ENCODE data around the gene PHTF2. TPM values are rescaled to one million over a fixed set of nuclear protein-coding genes. Genes with fewer than 3 reads are reported as not detected.

The PHTF2 gene
- total RNA-seq (10 to 100 TPM; 26.6 to 35.3 TPM), polyA plus RNA-seq (ENCODE audit: insufficient read depth, low read depth, low replicate concordance) (13.9 TPM)
- long read RNA-seq, donor 1, full-length matches to known transcripts, result 5 of 5 reads
- long read RNA-seq, donor 1, partial matches to known transcripts, result 0 of 5 reads
- long read RNA-seq, donor 1, other reads (novel, unspliced or antisense), result 0 of 5 reads
- long read RNA-seq, donor 2, full-length matches to known transcripts, result 6 of 6 reads
- long read RNA-seq, donor 2, partial matches to known transcripts, result 0 of 6 reads
- long read RNA-seq, donor 2, other reads (novel, unspliced or antisense), result 0 of 6 reads

- intact Hi-C loops (cut with DNase I; ENCODE audit: low total_unique reads), result no loop called here
- H3K9me3 ChIP-seq, result no peaks in the 10 kb centered on the region
- WGBS, 2 donors, result 0% methylated on average over 10 to 45 of the region's 61 CpGs
- peak; percentile 19 to 47 (median 26) for TF ChIP-seq CTCF (IDR thresholded peaks at IDR 0.05)
- TF ChIP-seq POLR2A (IDR thresholded peaks at IDR 0.05), result peak; percentile 50
- peak within 1 kb of the TSS; percentile 94 for H3K27ac ChIP-seq
- H3K4me3 ChIP-seq, result peak within 1 kb of the TSS; percentile 90 to 94
- no peaks in the 10 kb centered on the region for H3K27me3 ChIP-seq
- no peaks in the 10 kb centered on the region for H3K36me3 ChIP-seq (ENCODE audit: low read depth, missing control alignments)
- peaks cover 8% of the 10 kb centered on the region for H3K4me1 ChIP-seq
- peak; percentile 100 for DNase-seq
These were observed at the start of gene PHTF2, which contains the start of gene TMEM60 for GRCh38 chr7:77798394-77799077. Gene PHTF2, plus strand, starts transcription at chr7:77798773. Gene TMEM60, minus strand, starts transcription at chr7:77798434. Its CDS starts 4,061 bp downstream, at chr7:77794373.

DNA sequence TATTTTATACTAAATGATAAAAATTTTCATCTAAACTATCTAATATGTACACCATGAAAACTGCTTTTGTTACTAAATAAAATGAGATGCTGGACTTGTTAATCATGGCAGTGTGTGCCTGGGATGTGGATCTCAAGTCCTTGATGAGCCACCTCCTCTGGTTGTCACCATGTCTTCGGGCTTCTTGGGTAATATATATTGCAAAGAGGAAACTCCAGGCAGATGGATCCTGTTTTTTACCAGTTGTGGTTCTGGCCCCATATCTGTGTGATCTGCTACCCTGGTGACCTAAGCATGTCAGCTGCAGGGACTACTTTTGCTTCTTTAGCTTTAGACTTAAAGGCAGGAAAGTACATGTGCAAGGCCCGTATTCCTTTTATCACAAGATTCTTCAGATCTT lies 46.6 kb upstream of the PHTF2 start:
- no peak for DNase-seq
- H3K27ac ChIP-seq, result no peak overlapping the region
- 73 to 90% methylated on average over 2 of the region's 2 CpGs for WGBS, 2 donors
- no peak overlapping the region for H3K4me3 ChIP-seq
- H3K27me3 ChIP-seq, result no peaks in the 10 kb centered on the region
- H3K9me3 ChIP-seq, result no peaks in the 10 kb centered on the region
- H3K36me3 ChIP-seq (ENCODE audit: low read depth, missing control alignments), result no peaks in the 10 kb centered on the region
- H3K4me1 ChIP-seq, result no peaks in the 10 kb centered on the region
- TF ChIP-seq CTCF (IDR thresholded peaks at IDR 0.05) (no peak), POLR2A (IDR thresholded peaks at IDR 0.05) (no peak)
- intact Hi-C loops (cut with DNase I; ENCODE audit: low total_unique reads), result no loop called here

DNA sequence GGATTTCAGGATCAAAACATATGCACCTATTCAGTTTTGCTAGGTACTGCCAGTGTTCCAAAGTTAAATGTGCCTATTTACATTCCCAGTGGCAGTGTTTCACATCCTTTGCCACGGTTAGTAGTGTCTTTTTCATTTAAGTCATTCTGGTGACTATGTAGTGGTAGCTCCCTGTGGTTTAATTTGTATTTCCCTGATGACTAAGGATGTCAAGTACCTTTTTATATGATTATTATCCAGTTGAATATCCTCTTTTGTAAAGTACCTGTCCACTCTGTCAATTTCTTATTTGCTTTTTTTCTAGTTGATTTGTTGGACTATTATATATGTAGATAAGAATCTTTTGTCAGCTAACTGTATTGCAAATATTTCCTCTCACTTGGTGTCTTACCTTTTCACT lies 45.4 kb upstream of the PHTF2 start:
- H3K4me1 ChIP-seq, result no peaks in the 10 kb centered on the region
- H3K4me3 ChIP-seq, result no peak overlapping the region
- intact Hi-C loops (cut with DNase I; ENCODE audit: low total_unique reads), result no loop called here
- no peak for DNase-seq
- TF ChIP-seq CTCF (IDR thresholded peaks at IDR 0.05), result no peak
- no peak for TF ChIP-seq POLR2A (IDR thresholded peaks at IDR 0.05)
- no peak overlapping the region for H3K27ac ChIP-seq
- H3K27me3 ChIP-seq, result no peaks in the 10 kb centered on the region
- H3K9me3 ChIP-seq, result no peaks in the 10 kb centered on the region
- WGBS, 2 donors, result 76 to 91% methylated on average over 1 of the region's 1 CpG
- no peaks in the 10 kb centered on the region for H3K36me3 ChIP-seq (ENCODE audit: low read depth, missing control alignments)

GRCh38 chr7:77757589-77757988 lies 41.0 kb upstream of the PHTF2 start:
- no peaks in the 10 kb centered on the region for H3K9me3 ChIP-seq
- TF ChIP-seq POLR2A (IDR thresholded peaks at IDR 0.05) (no peak), CTCF (IDR thresholded peaks at IDR 0.05) (no peak)
- H3K27ac ChIP-seq, result no peak overlapping the region
- intact Hi-C loops (cut with DNase I; ENCODE audit: low total_unique reads), result no loop called here
- 40 to 54% methylated on average over 1 of the region's 1 CpG for WGBS, 2 donors
- no peaks in the 10 kb centered on the region for H3K4me1 ChIP-seq
- DNase-seq, result no peak
- no peaks in the 10 kb centered on the region for H3K27me3 ChIP-seq
- H3K4me3 ChIP-seq, result no peak overlapping the region
- no peaks in the 10 kb centered on the region for H3K36me3 ChIP-seq (ENCODE audit: low read depth, missing control alignments)

All from testis (tissue), 5 donors.